NCI-H446 treated with DMSO at 0.1 percent for 48 hours (cell line): Measurements from ENCODE around the gene PSMD11.

Experiments used
- DNase-seq: peaks from one replicate; lab custom pipeline; 2025; lab: John Stamatoyannopoulos, UW

PSMD11 gene

GRCh38 chr17:32490101-32490482 lies 45.8 kb downstream of the PSMD11 start:
- DNase-seq, result peak; percentile 5

- no peak for DNase-seq
Measured at GRCh38 chr17:32491371-32492263, 47.3 kb downstream of the PSMD11 start.

- DNase-seq, result no peak
Measured at GRCh38 chr17:32492264-32492589, 47.9 kb downstream of the PSMD11 start.

GRCh38 chr17:32492648-32493289 lies 48.5 kb downstream of the PSMD11 start:
- DNase-seq, result no peak

- DNase-seq, result no peak
Measured at GRCh38 chr17:32493571-32493970, 49.3 kb downstream of the PSMD11 start.

DNA sequence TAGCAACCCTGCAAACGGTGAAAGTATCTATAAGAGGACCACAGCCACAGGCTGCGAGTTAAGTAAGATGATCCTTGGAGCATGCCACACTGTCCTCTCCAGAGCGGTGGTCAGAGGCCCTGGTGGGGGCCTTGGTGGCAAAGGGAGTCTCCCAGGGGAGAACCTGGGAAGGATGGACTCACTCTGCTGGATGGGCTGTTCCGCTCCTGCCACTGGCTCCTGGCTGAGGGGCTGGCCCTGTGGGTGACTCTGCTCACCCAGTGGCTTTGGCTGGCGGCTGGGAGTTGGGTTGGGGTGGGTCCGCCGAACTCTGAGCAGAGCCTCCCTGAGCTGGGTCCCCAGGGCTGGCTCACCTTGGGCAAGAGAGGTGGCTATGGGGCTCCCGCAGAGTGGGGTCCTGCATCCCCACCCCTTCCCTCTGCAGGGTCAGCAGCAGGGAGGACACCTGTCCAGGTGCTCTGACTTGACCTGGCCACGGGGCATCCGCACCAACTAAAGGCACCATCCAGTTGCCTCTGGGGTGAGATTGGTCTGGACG lies 49.7 kb downstream of the PSMD11 start:
- DNase-seq, result no peak

DNA sequence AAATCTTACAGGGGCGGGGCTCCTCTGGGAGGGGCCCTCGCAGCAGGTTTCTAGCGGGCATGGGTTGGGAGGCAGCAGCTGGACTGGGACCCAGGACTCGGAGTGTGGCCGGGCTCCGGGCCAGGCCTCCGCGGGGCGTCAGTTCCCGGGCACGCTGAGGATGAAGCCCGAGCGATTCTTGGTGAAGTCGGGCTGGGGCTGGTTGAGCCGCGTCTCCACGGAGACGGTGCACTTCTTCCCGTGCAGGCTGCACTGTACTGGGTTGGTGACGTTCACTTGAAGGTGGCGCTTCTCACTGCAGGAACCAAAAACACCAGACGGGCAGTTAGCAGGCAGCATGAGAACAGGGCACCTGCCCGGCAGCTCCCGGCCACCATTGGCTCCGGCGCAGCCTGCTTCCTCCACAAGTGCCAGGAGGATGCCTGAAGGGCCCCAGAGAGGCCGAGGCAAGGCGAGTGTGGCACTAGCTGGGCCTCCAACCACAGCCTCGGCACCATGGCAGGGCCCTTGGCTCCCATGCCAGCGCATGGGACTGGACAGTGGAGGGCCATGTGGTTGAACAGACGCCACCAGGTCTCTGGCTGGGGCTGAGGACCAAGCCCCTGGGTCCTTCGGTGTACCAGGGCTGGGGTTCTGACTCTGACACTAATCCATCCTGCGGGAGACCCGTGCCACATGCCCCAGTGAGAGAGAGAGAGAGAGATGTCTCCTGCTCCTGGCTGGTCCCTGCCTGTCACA lies 50.5 kb downstream of the PSMD11 start:
- DNase-seq, result peak; percentile 79

- DNase-seq, result no peak
Measured at GRCh38 chr17:32495359-32496231, 51.3 kb downstream of the PSMD11 start.

DNA sequence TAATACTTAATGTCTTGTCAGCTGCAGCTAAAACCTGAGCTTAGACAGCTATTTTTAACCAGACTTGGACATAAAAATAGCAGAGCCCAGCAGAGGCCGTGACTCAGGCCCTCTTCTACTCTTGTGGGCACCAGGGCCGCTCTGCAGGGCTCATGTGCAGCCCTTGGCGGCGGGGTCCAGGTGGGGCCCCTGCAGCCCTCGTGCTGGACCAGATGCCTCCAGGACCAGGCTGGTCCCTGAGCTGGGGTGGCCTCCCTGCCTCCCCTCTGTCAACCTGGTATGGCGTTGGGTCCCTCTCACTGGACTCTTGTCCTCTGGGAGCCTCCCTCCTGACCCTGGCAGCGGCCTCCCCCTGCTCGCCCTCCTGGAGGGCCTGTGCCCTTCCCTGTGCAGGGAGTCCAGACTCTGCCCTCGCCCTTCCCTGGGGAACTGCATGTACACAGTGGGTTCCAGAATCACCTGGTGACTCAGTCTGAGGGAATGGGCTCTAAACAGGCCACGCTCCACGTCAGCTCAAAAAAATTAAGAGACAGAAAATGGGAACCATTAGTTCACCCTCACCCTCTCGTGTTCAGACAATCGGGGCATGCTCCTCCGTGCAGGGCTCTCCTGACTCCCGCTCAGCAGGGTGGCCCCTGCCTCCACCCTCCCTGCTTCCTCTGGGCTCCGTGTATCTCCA lies 52.2 kb downstream of the PSMD11 start:
- DNase-seq, result no peak

DNA sequence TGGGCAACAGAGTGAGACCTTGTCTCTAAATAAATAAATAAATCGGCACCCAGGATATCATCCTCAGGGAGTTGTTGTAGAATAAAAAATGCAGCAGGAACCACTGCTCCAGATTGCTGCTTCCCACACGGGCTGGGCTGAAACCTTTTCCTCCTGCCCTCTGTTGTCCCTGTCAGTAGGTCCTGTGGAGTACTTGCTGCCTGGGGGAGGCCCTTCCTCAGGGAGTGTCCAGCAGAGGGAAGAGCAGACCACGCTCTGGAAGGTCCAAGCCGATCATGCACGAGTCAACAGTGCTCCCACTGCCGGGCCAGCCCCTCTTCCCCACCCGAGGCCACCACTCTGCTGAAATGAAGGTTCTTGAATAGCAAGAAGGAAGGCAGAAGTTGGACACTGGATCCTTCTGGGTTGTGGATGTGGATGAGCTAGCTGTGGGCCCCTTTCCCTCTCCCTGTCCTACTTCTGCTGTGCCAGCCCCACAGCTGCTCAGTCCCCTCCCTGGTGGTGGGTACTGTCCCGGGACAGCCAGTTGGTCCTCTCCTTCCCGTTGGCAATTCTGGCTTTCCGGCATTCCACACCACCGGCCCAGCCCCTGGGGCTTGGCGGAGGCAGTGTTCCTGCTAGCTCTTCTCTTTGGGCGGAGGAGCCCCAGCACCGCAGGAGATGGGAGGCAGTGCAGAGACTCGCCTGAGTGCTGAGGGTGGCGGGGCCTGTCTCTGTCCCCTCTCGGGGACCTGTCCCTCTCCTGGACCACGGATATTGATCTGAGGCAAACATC lies 53.3 kb downstream of the PSMD11 start:
- no peak for DNase-seq

GRCh38 chr17:32498391-32498790 lies 54.1 kb downstream of the PSMD11 start:
- no peak for DNase-seq

DNA sequence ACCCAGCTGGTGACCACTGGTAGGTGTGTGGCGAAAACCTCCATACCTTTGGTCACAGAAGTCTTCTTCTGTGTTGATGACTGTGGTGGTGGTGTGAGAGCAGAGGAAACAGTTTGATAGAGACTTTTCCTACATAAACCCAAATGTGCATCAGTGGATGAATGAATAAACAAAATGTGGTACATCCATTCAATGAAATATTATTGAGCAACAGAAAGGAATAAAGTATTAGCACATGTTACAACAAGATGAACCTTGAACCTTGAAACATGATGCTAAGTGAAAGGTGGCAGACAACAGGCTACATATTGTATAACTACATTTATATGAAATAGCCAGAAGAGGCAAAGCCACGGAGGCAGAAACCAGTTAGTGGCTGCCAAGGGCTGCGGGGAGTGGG lies 57.7 kb downstream of the PSMD11 start:
- DNase-seq, result no peak

GRCh38 chr17:32502710-32503109 lies 58.4 kb downstream of the PSMD11 start:
- DNase-seq, result no peak

DNA sequence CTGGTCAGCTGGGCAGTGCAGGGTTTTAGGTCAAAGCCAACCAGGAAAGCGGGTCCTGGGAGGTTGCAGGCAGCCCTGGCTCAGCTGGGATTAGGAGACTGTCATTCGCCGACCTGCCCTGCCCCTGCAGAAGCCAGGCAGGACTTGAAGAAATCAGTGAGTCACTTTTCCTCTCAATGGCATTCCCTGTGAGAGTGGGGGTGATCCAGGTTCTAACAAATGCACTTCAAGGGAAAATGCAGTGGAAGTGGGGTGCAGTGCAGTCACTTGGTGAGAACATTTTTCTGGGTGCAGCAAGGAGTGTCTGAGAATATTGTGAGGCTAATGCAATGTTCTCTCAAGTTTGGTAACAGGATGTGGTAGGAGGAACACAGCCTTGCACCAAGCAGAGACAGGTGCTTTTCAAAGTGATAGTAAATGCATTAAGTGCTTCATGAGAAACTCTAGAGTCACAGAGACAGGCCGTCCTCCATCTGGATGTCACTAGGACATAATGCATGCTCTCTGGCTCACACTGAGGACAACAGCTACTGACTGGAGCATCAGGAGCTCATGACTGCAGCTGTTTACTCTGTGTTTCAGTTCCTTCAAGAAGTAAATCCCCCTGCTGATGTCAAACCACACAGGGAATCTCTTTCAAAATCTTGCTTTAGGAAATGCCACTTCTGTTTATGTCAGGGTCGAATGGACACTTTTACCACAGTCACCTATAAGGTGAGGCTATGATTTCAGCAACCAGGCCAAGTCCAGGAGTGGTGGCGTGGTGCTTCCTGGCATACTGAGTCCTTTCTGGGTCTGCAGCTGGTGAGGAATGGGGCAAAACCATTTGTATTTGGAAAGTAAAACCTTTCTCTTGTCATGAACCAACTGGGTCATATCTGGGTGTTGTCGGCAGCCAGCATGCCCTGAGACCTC lies 59.2 kb downstream of the PSMD11 start:
- DNase-seq, result no peak

- no peak for DNase-seq
Measured at GRCh38 chr17:32504166-32504990, 60.1 kb downstream of the PSMD11 start.

GRCh38 chr17:32508926-32509325 lies 64.6 kb downstream of the PSMD11 start:
- DNase-seq, result no peak

- no peak for DNase-seq
Measured at GRCh38 chr17:32510466-32510865, 66.2 kb downstream of the PSMD11 start.

DNA sequence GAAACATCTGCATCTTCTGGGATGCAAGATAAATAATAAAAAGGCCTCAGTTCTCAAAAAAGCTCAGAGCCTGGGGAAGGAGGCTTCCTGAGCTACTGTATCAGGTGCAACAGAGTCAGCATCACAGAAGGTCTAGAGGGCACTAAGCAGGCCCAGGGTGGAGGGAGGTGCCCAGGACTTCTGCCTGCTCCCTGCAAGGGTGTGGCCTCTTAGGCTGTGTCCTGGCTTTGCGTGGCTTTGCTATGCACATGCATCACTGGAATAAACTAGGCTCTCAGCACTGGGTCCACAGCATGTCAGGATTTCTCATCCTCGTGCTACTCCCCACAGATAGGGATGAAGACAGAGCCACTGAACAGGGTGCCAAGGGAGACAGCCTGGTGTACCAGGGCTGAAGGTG lies 68.0 kb downstream of the PSMD11 start:
- no peak for DNase-seq
